Peyer's patch (tissue), 4 donors: ENCODE data around the gene FAM3C.

ENCODE experiments used
- CTCF ChIP-seq, 6 experiments: fragments of 450-650 bp in 4 of 6; fragments of 200-600 bp in 2 of 6; sonication (generic) in 1 of 6; IDR thresholded peaks; one replicate each; pipeline ENCODE4 v1.5.1; 2017 to 2019; ENCODE audit warnings: antibody characterized with exemption in 6 of 6, mild to moderate bottlenecking in 3 of 6, moderate library complexity in 1 of 6
- POLR2A ChIP-seq, 2 donors: fragments of 450-650 bp; IDR thresholded peaks; one replicate each; pipeline ENCODE4 v1.5.1; 2017; ENCODE audit warnings: antibody characterized with exemption in 2 of 2, mild to moderate bottlenecking in 2 of 2, moderate library complexity in 2 of 2

GRCh38 chr7:121393005-121393366 is 3.1 kb downstream of the FAM3C start:
- TF ChIP-seq CTCF (IDR thresholded peaks at IDR 0.05) = no peak
- TF ChIP-seq POLR2A (IDR thresholded peaks at IDR 0.05) = no peak
